HepG2 (cell line): Measurements from ENCODE around the gene ELN. TPM values are rescaled to one million over a fixed set of nuclear protein-coding genes. Genes with fewer than 3 reads are reported as not detected.

Source experiments
- ATAC-seq: fragments of 200-7000 bp; cut with Tn5 transposase; 3 replicates; pipeline ENCODE4 v1.9.1; 2020; ENCODE audit warnings: mild to moderate bottlenecking, moderate library complexity
- BruUV-seq: library from RNA; stranded (reverse); fragments of 400-500 nt; replicated peaks from 2 replicates; lab custom pipeline; 2021; lab: Mats Ljungman, UMichigan
- CTCF ChIA-PET: fragments of 300-600 bp; formaldehyde crosslinking; extraction: SDS; loops from one replicate; lab custom pipeline; 2021; ENCODE audit warnings: low total read pairs, inconsistent platforms, low intra/inter-chr PET ratio; lab: Yijun Ruan, JAX
- POLR2A ChIA-PET: fragments of 350-600 bp; sonication (Branson Sonifier 250); formaldehyde crosslinking; loops from one replicate; lab custom pipeline; 2020; ENCODE audit warnings: antibody characterized with exemption, inconsistent platforms; lab: Yijun Ruan, JAX
- DNase-seq: peaks from one replicate; pipeline ENCODE4 v3.0.0-alpha.2; 2015; ENCODE audit warnings: low spot score
- FAIRE-seq: peaks from 3 replicates; lab custom pipeline; 2011; peaks lifted over from hg19 to GRCh38; lab: Jason Lieb, UNC
- H2AFZ ChIP-seq: one replicate; pipeline ENCODE4 v1.6.1; 2011; ENCODE audit warnings: low read length, inconsistent platforms
- H3K27ac ChIP-seq: fragments of 300-600 bp; 3 replicates; pipeline ENCODE4 v1.8.0; 2011; ENCODE audit warnings: mixed run types, mild to moderate bottlenecking, mixed read lengths, low read length, inconsistent platforms; ENCODE audit not compliant: insufficient read depth; ENCODE audit errors: extremely low read length
- H3K27me3 ChIP-seq, 2 experiments: fragments of 200-600 bp in 1 of 2; 2 replicates in 1 of 2; 3 replicates in 1 of 2; pipeline versions ENCODE4 v1.6.0 to v1.8.0; 2011; ENCODE audit warnings: low read length in 2 of 2, mild to moderate bottlenecking in 2 of 2, moderate library complexity in 2 of 2, inconsistent platforms in 1 of 2; ENCODE audit not compliant: insufficient read depth in 2 of 2, control insufficient read depth in 1 of 2
- H3K36me3 ChIP-seq, 2 experiments: fragments of 200-600 bp in 1 of 2; replicated peaks in 1 of 2; 2 replicates in 1 of 2; 3 replicates in 1 of 2; pipeline versions ENCODE4 v1.5.1 to v1.8.0; 2011; ENCODE audit warnings: low read length in 2 of 2, inconsistent platforms in 1 of 2; ENCODE audit not compliant: insufficient read depth in 2 of 2, control insufficient read depth in 1 of 2
- H3K4me1 ChIP-seq: 2 replicates; pipeline ENCODE4 v1.5.1; 2012; ENCODE audit warnings: low read length, inconsistent platforms; ENCODE audit not compliant: insufficient read depth
- H3K4me2 ChIP-seq: 2 replicates; pipeline ENCODE4 v1.6.0; 2011; ENCODE audit warnings: low read depth, low read length, inconsistent platforms
- H3K4me3 ChIP-seq, 3 experiments: fragments of 200-600 bp in 1 of 3; sonication (generic), shearing (Covaris generic) in 1 of 3; replicated peaks in 1 of 3; 2 replicates each; pipeline ENCODE4 v1.5.1; 2011 to 2016; ENCODE audit warnings: low read length in 3 of 3, inconsistent platforms in 2 of 3, low read depth in 2 of 3, mild to moderate bottlenecking in 2 of 3, control low read depth in 1 of 3, mixed read lengths in 1 of 3; ENCODE audit not compliant: insufficient read depth in 1 of 3
- H3K79me2 ChIP-seq: one replicate; pipeline ENCODE4 v1.6.1; 2011; ENCODE audit warnings: low read length, inconsistent platforms; ENCODE audit not compliant: insufficient read depth
- H3K9ac ChIP-seq: 2 replicates; pipeline ENCODE4 v1.6.0; 2011; ENCODE audit warnings: mild to moderate bottlenecking, low read depth, low read length, inconsistent platforms; ENCODE audit not compliant: insufficient read depth
- H3K9me3 ChIP-seq: 2 replicates; pipeline ENCODE4 v1.5.1; 2012; ENCODE audit warnings: mild to moderate bottlenecking, low read length
- H4K20me1 ChIP-seq: 2 replicates; pipeline ENCODE4 v1.6.0; 2011; ENCODE audit warnings: inconsistent platforms, mild to moderate bottlenecking, low read length, moderate library complexity; ENCODE audit not compliant: insufficient read depth
- GATAD2A ChIP-seq: IDR thresholded peaks from 2 replicates; pipeline ENCODE4 v1.6.1; 2016
- TBL1XR1 ChIP-seq: fragments of 150-350 bp; IDR thresholded peaks from 2 replicates; pipeline ENCODE4 v1.6.1; 2014; ENCODE audit warnings: borderline replicate concordance, low read length; ENCODE audit not compliant: partially characterized antibody
- TBX3 ChIP-seq: fragments of 450-650 bp; IDR thresholded peaks from 2 replicates; pipeline ENCODE4 v1.6.1; 2017; ENCODE audit warnings: antibody characterized with exemption, mild to moderate bottlenecking, inconsistent platforms, borderline replicate concordance
- TRIM24 ChIP-seq: sonication (generic); formaldehyde crosslinking; IDR thresholded peaks from 2 replicates; pipeline ENCODE4 v1.8.0; 2022; ENCODE audit warnings: mild to moderate bottlenecking, missing genetic modification reagents
- ZFP36 ChIP-seq: fragments of 150-350 bp; IDR thresholded peaks from 2 replicates; pipeline ENCODE4 v1.6.1; 2018; ENCODE audit warnings: borderline replicate concordance, low read length, low read depth; ENCODE audit not compliant: partially characterized antibody
- ZNF160 ChIP-seq: sonication (generic); formaldehyde crosslinking; IDR thresholded peaks from 2 replicates; pipeline ENCODE4 v1.8.0; 2022; ENCODE audit warnings: mild to moderate bottlenecking, inconsistent platforms, missing genetic modification reagents
- ZNF17 ChIP-seq: sonication (generic); formaldehyde crosslinking; IDR thresholded peaks from 2 replicates; pipeline ENCODE4 v1.5.0; 2020; ENCODE audit warnings: mild to moderate bottlenecking, missing genetic modification reagents
- ZNF331 ChIP-seq: sonication (generic); formaldehyde crosslinking; IDR thresholded peaks from 2 replicates; pipeline ENCODE4 v1.4.0; 2020; ENCODE audit warnings: missing genetic modification reagents
- ZNF343 ChIP-seq: sonication (generic); formaldehyde crosslinking; IDR thresholded peaks from 2 replicates; pipeline ENCODE4 v1.4.0; 2020; ENCODE audit warnings: mild to moderate bottlenecking, missing genetic modification reagents
- WGBS: methylation state at CpG from one replicate; pipeline ENCODE4 v1.1.6; 2017; ENCODE audit warnings: low lambda C conversion rate; 5-methylcytosine and 5-hydroxymethylcytosine counted together
- in situ Hi-C: cut with HindIII; loops from 2 replicates; pipeline ENCODE4 v1.10.0; 2017; ENCODE audit warnings: low pct_unique_long_range_greater_than_20kb; ENCODE audit not compliant: extremely low pct_ligation_motif_present
- intact Hi-C: fragments of 100-400 bp; cut with micrococcal nuclease; formaldehyde crosslinking; loops from one replicate; pipeline ENCODE4 v1.10.0; 2022; ENCODE audit not compliant: unreplicated experiment
- polyA plus RNA-seq, 8 experiments: library from polyadenylated mRNA; depleted of rRNA in 3 of 8; stranded (reverse) in 7 of 8; unstranded in 1 of 8; fragments of >200 nt; fragmentation: Illumina TruSeq in 4 of 8; extraction: Trizol in 4 of 8; gene quantifications; 2 replicates each; pipeline versions ENCODE4 v1.2.1 to v1.2.3, GENCODE V29; 2011 to 2016; ENCODE audit warnings: low read depth in 4 of 8, missing spikeins in 1 of 8, mixed read lengths in 1 of 8; ENCODE audit not compliant: insufficient read depth in 1 of 8
- total RNA-seq, 5 experiments: library from RNA; depleted of rRNA; stranded (reverse); fragments of >200 nt; fragmentation: Illumina TruSeq; extraction: Trizol; gene quantifications; 2 replicates each; pipeline ENCODE4 v1.2.3, GENCODE V29; 2016; ENCODE audit warnings: low read depth in 1 of 5

The ELN gene
- total and polyA plus RNA-seq, 2 of the 13 experiments (the other 11 are each of a cell fraction or from before 2014, with no cell fraction given), result 0.15 to 0.37 TPM

GRCh38 chr7:74019149-74019548 is 8.8 kb upstream of the ELN start:
- no peak for TF ChIP-seq GATAD2A (CRISPR knock-in tag)
- peak; percentile 61 for TF ChIP-seq ZFP36
- 21% methylated on average over 4 of the region's 5 CpGs for WGBS
- CTCF ChIA-PET, result no interaction called here
- H3K9me3 ChIP-seq, result no peaks in the 10 kb centered on the region
- no peak overlapping the region for H3K9ac ChIP-seq
- no peak overlapping the region for H3K4me2 ChIP-seq
- H3K4me1 ChIP-seq, result no peaks in the 10 kb centered on the region
- H3K27ac ChIP-seq, result no peak overlapping the region
- no peak for ATAC-seq
- BruUV-seq, result no TSS peak
- H3K79me2 ChIP-seq, result no peaks in the 10 kb centered on the region
- H3K36me3 ChIP-seq, result no peaks in the 10 kb centered on the region
- FAIRE-seq, result no peak
- no peak overlapping the region for H3K4me3 ChIP-seq
- no peaks in the 10 kb centered on the region for H4K20me1 ChIP-seq
- H2AFZ ChIP-seq, result no peak overlapping the region
- no peak for DNase-seq
- intact Hi-C loops (no loop called here), in situ Hi-C loops (no loop called here)
- peaks cover 2 to 33% of the 10 kb centered on the region in 2 experiments for H3K27me3 ChIP-seq
- POLR2A ChIA-PET, result no interaction called here

GRCh38 chr7:74020390-74020789 is 7.6 kb upstream of the ELN start:
- FAIRE-seq (no peak), ATAC-seq (no peak), DNase-seq (no peak)
- Histone ChIP-seq H4K20me1 (no peaks in the 10 kb centered on the region), H3K36me3 (no peaks in the 10 kb centered on the region), H3K79me2 (no peaks in the 10 kb centered on the region), H2AFZ (no peak overlapping the region), H3K9me3 (no peaks in the 10 kb centered on the region), H3K27me3 (peaks cover 3 to 36% of the 10 kb centered on the region in 2 experiments), H3K4me2 (no peak overlapping the region), H3K4me1 (no peaks in the 10 kb centered on the region), H3K9ac (no peak overlapping the region), H3K27ac (no peak overlapping the region), H3K4me3 (no peak overlapping the region)
- ChIA-PET POLR2A (interaction anchor here (0.9 kb wide), 1 partner anchor 150 kb away, joined by 3 read pairs; no protein-coding TSS in a partner anchor), CTCF (no interaction called here)
- WGBS, result 53% methylated on average over 9 of the region's 9 CpGs
- no TSS peak for BruUV-seq
- in situ Hi-C loops (loop anchor here (5.0 kb wide), 1 partner anchor 148 kb away; no protein-coding TSS in a partner anchor), intact Hi-C loops (no loop called here)
- TF ChIP-seq ZNF343 (CRISPR knock-in tag), result no peak
- TF ChIP-seq TRIM24 (CRISPR knock-in tag), result no peak
- no peak for TF ChIP-seq TBL1XR1
- TF ChIP-seq ZNF331 (CRISPR knock-in tag), result no peak
- no peak for TF ChIP-seq TBX3
- TF ChIP-seq ZNF17 (CRISPR knock-in tag), result no peak
- TF ChIP-seq ZNF160 (CRISPR knock-in tag), result no peak
